Testis (tissue), 2 donors: ENCODE data around the gene ZNF784.

Experiments
- POLR2A ChIP-seq: fragments of 450-650 bp; IDR thresholded peaks from one replicate; pipeline ENCODE4 v1.6.1; 2017; ENCODE audit warnings: antibody characterized with exemption, mild to moderate bottlenecking, moderate library complexity
- TF ChIP-seq, protein P1 (sequence below), 3 experiments: fragments of 450-650 bp in 2 of 3; fragments of 200-600 bp in 1 of 3; sonication (generic) in 1 of 3; IDR thresholded peaks; one replicate each; pipeline ENCODE4 v1.5.1; 2016 to 2019; ENCODE audit warnings: antibody characterized with exemption in 3 of 3, mild to moderate bottlenecking in 2 of 3, moderate library complexity in 1 of 3

DNA sequence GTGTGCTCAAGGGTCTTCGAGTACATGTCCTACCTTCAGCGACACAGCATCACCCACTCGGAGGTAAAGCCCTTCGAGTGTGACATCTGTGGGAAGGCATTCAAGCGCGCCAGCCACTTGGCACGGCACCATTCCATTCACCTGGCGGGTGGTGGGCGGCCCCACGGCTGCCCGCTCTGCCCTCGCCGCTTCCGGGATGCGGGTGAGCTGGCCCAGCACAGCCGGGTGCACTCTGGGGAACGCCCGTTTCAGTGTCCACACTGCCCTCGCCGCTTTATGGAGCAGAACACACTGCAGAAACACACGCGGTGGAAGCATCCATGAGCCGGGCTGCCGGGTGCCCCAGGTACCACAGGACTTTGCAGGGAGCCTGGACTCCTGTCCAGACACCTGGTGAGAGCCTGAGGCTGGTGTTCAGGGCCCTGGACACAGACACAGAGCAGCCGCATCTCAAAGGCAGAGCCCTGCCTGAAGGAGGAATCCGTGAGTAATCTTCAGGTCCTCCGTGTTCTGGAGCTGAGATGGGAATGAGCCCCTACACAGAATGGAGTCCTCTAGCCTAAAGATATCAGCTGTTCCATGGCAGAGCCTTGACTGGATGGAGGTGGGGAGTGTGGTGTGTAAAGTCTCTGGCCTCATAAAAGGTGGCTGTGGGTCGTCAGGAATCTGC lies 20.6 kb upstream of the ZNF784 start:
- TF ChIP-seq, protein P1, sequence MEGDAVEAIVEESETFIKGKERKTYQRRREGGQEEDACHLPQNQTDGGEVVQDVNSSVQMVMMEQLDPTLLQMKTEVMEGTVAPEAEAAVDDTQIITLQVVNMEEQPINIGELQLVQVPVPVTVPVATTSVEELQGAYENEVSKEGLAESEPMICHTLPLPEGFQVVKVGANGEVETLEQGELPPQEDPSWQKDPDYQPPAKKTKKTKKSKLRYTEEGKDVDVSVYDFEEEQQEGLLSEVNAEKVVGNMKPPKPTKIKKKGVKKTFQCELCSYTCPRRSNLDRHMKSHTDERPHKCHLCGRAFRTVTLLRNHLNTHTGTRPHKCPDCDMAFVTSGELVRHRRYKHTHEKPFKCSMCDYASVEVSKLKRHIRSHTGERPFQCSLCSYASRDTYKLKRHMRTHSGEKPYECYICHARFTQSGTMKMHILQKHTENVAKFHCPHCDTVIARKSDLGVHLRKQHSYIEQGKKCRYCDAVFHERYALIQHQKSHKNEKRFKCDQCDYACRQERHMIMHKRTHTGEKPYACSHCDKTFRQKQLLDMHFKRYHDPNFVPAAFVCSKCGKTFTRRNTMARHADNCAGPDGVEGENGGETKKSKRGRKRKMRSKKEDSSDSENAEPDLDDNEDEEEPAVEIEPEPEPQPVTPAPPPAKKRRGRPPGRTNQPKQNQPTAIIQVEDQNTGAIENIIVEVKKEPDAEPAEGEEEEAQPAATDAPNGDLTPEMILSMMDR (IDR thresholded peaks at IDR 0.05) = no peak
- no peak for TF ChIP-seq POLR2A
